ENCODE measurements around the gene DLG2. TPM values are rescaled to one million over a fixed set of nuclear protein-coding genes. Genes with fewer than 3 reads are reported as not detected.

The DLG2 gene
- total and polyA plus RNA-seq, 2 donors (not counting 3 experiments of a cell fraction or from before 2014, with no cell fraction given): 0.15 to 1.1 TPM

DNA sequence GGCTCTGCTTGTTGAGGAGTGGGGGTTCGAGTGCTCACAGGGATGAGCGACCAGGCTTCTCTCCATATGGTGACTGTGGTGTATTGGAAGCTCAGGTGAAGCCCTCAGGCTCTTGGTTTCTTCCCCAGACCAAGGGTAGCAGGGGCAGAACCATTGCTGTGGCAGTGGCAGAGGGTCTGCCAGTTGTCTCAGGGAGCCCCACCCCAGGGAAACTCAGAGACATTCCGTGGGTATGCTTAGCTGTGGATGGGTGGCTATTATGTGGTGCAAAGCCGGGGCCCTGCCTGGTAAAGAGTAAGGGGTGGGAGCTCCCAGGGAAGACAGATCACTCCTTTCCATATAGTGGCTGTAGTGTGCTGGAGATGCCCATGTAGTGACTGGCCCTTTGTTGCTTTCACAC lies 167.8 kb downstream of the DLG2 start:
- DNase-seq (ENCODE audit: low read depth, low spot score): no peak
- CTCF ChIA-PET: no interaction called here
- H3K27me3 ChIP-seq (ENCODE audit: control insufficient read depth in 2 of 2, insufficient read depth in 2 of 2, low read length in 2 of 2): no peaks in the 10 kb centered on the region
- no peaks in the 10 kb centered on the region for H3K79me2 ChIP-seq (ENCODE audit: control insufficient read depth, insufficient read depth, low read length)
- no peaks in the 10 kb centered on the region for H3K4me1 ChIP-seq (ENCODE audit: control insufficient read depth, extremely low read depth, insufficient read depth, low read length)
- BruUV-seq (replicated peaks): no TSS peak
- no peak overlapping the region for H2AFZ ChIP-seq (ENCODE audit: low read depth, low read length)
- dilution Hi-C loops (cut with MboI; ENCODE audit: extremely low pct_ligation_motif_present, low sequenced_read_pairs) (no loop called here), intact Hi-C loops (cut with micrococcal nuclease) (no loop called here)
- no peak overlapping the region for H3K27ac ChIP-seq (ENCODE audit: insufficient read depth, low read depth, low read length)
- POLR2A ChIA-PET: no interaction called here
- TF ChIP-seq MYC (IDR thresholded peaks at IDR 0.05; ENCODE audit: low read depth, low read length) (no peak), EZH2 (IDR thresholded peaks at IDR 0.05; ENCODE audit: borderline replicate concordance, low read depth, low read length, severe bottlenecking) (no peak), POLR2A (IDR thresholded peaks at IDR 0.05; ENCODE audit: low read depth, low read length) (no peak), FOS (IDR thresholded peaks at IDR 0.05; ENCODE audit: borderline replicate concordance, insufficient read depth, low read length) (no peak), POLR2AphosphoS5 (IDR thresholded peaks at IDR 0.05; ENCODE audit: insufficient read depth, low read depth, low read length) (no peak)
- TF ChIP-seq, protein P1, sequence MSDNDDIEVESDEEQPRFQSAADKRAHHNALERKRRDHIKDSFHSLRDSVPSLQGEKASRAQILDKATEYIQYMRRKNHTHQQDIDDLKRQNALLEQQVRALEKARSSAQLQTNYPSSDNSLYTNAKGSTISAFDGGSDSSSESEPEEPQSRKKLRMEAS (IDR thresholded peaks at IDR 0.05; ENCODE audit: insufficient read depth, insufficient read length): no peak
- TF ChIP-seq, protein P2, sequence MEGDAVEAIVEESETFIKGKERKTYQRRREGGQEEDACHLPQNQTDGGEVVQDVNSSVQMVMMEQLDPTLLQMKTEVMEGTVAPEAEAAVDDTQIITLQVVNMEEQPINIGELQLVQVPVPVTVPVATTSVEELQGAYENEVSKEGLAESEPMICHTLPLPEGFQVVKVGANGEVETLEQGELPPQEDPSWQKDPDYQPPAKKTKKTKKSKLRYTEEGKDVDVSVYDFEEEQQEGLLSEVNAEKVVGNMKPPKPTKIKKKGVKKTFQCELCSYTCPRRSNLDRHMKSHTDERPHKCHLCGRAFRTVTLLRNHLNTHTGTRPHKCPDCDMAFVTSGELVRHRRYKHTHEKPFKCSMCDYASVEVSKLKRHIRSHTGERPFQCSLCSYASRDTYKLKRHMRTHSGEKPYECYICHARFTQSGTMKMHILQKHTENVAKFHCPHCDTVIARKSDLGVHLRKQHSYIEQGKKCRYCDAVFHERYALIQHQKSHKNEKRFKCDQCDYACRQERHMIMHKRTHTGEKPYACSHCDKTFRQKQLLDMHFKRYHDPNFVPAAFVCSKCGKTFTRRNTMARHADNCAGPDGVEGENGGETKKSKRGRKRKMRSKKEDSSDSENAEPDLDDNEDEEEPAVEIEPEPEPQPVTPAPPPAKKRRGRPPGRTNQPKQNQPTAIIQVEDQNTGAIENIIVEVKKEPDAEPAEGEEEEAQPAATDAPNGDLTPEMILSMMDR (IDR thresholded peaks at IDR 0.05; ENCODE audit: extremely low read depth in 1 of 2, insufficient read depth in 1 of 2, low read depth in 1 of 2, low read length in 2 of 2): no peak
- no peak overlapping the region for H3K4me3 ChIP-seq (replicated peaks in 1 of 3; ENCODE audit: insufficient read depth in 1 of 3, low read depth in 1 of 3, low read length in 3 of 3)
- no peak for FAIRE-seq
- no peak overlapping the region for H3K9ac ChIP-seq (replicated peaks; ENCODE audit: extremely low read depth, insufficient read depth, low read length)
- H3K4me2 ChIP-seq (ENCODE audit: insufficient read depth, low read length): no peak overlapping the region
- H3K36me3 ChIP-seq (ENCODE audit: control insufficient read depth in 2 of 2, extremely low read depth in 1 of 2, insufficient read depth in 2 of 2, low read length in 2 of 2): no peaks in the 10 kb centered on the region
- peaks cover 3% of the 10 kb centered on the region for H3K9me3 ChIP-seq (replicated peaks; ENCODE audit: control insufficient read depth, insufficient read depth, low read length)
- no peaks in the 10 kb centered on the region for H4K20me1 ChIP-seq (replicated peaks; ENCODE audit: control insufficient read depth, extremely low read depth, insufficient read depth, low read length)
- H3K9me1 ChIP-seq (replicated peaks; ENCODE audit: control insufficient read depth, extremely low read depth, insufficient read depth, low read length): no peaks in the 10 kb centered on the region
